K562 (cell line): ENCODE measurements around the gene PRKCB. TPM values are rescaled to one million over a fixed set of nuclear protein-coding genes. Genes with fewer than 3 reads are reported as not detected.

Experiments
- ATAC-seq: fragments of 200-7000 bp; cut with Tn5 transposase; 3 replicates; pipeline ENCODE4 v1.9.1; 2020; ENCODE audit warnings: moderate library complexity
- BruUV-seq: library from RNA; stranded (reverse); fragments of 400-500 nt; replicated peaks from 2 replicates; lab custom pipeline; 2021; lab: Mats Ljungman, UMichigan
- CTCF ChIA-PET: fragments of 300-600 bp; formaldehyde crosslinking; extraction: SDS; loops from one replicate; lab custom pipeline; 2021; ENCODE audit warnings: low intra/inter-chr PET ratio; lab: Yijun Ruan, JAX
- POLR2A ChIA-PET: fragments of 300-600, 350-650 bp; sonication (Branson Sonifier 250); formaldehyde crosslinking; extraction: SDS; loops from one replicate; lab custom pipeline; 2021; ENCODE audit warnings: antibody characterized with exemption, inconsistent platforms; lab: Yijun Ruan, JAX
- DNase-seq, 4 experiments: peaks; one replicate each; pipeline versions ENCODE4 v3.0.0 to v3.0.0-alpha.2; 2011 to 2018; ENCODE audit warnings: low spot score in 3 of 4, mixed read lengths in 3 of 4; ENCODE audit errors: extremely low read depth in 1 of 4
- FAIRE-seq: peaks from 2 replicates; lab custom pipeline; 2011; peaks lifted over from hg19 to GRCh38; lab: Jason Lieb, UNC
- H2AFZ ChIP-seq: 2 replicates; pipeline ENCODE4 v1.6.0; 2011; ENCODE audit warnings: low read depth, low read length, control low read depth, inconsistent platforms
- H3K27ac ChIP-seq: fragments of 200-600 bp; 3 replicates; pipeline ENCODE4 v1.8.0; 2011; ENCODE audit warnings: low read depth, mild to moderate bottlenecking, control low read depth, inconsistent platforms, low read length, moderate library complexity, mixed read lengths; ENCODE audit errors: extremely low read depth
- H3K27me3 ChIP-seq, 2 experiments: fragments of 300-600 bp in 1 of 2; 2 replicates in 1 of 2; 3 replicates in 1 of 2; pipeline versions ENCODE4 v1.6.0 to v1.8.0; 2011; ENCODE audit warnings: inconsistent platforms in 2 of 2, low read length in 2 of 2, mild to moderate bottlenecking in 1 of 2, mixed read lengths in 1 of 2, moderate library complexity in 1 of 2; ENCODE audit not compliant: control insufficient read depth in 2 of 2, insufficient read depth in 2 of 2
- H3K36me3 ChIP-seq: fragments of 300-600 bp; 3 replicates; pipeline ENCODE4 v1.8.0; 2011; ENCODE audit warnings: mild to moderate bottlenecking, low read length, inconsistent platforms; ENCODE audit not compliant: control insufficient read depth, insufficient read depth
- H3K4me1 ChIP-seq, 2 experiments: fragments of 200-600 bp in 1 of 2; replicated peaks in 1 of 2; 2 replicates in 1 of 2; 3 replicates in 1 of 2; pipeline versions ENCODE4 v1.5.1 to v1.8.0; 2011; ENCODE audit warnings: inconsistent platforms in 2 of 2, low read length in 2 of 2, mild to moderate bottlenecking in 1 of 2, mixed read lengths in 1 of 2, moderate library complexity in 1 of 2; ENCODE audit not compliant: control insufficient read depth in 2 of 2, insufficient read depth in 2 of 2
- H3K4me2 ChIP-seq: 2 replicates; pipeline ENCODE4 v1.6.1; 2011; ENCODE audit warnings: low read length, control low read depth, inconsistent platforms, mixed read lengths; ENCODE audit not compliant: insufficient read depth
- H3K4me3 ChIP-seq: fragments of 200-600 bp; sonication (generic), shearing (Covaris generic); 2 replicates; pipeline ENCODE4 v1.5.1; 2016; ENCODE audit warnings: control low read depth, inconsistent platforms
- H3K79me2 ChIP-seq: fragments of 200-600 bp; 3 replicates; pipeline ENCODE4 v1.8.0; 2011; ENCODE audit warnings: low read length, inconsistent platforms; ENCODE audit not compliant: control insufficient read depth, insufficient read depth
- H3K9ac ChIP-seq, 2 experiments: 2 replicates each; pipeline versions ENCODE4 v1.6.0 to v1.6.1; 2011; ENCODE audit warnings: low read depth in 2 of 2, low read length in 2 of 2, control low read depth in 1 of 2, inconsistent platforms in 1 of 2, mild to moderate bottlenecking in 1 of 2, mixed read lengths in 1 of 2; ENCODE audit not compliant: insufficient read depth in 1 of 2
- H3K9me1 ChIP-seq: one replicate; pipeline ENCODE4 v1.6.0; 2011; ENCODE audit warnings: inconsistent platforms, mild to moderate bottlenecking, low read length, moderate library complexity; ENCODE audit not compliant: control insufficient read depth, insufficient read depth
- H3K9me3 ChIP-seq: replicated peaks from 2 replicates; pipeline ENCODE4 v1.5.1; 2011; ENCODE audit warnings: low read depth, low read length, inconsistent platforms; ENCODE audit not compliant: control insufficient read depth, insufficient read depth
- H4K20me1 ChIP-seq: replicated peaks from 2 replicates; pipeline ENCODE4 v1.6.1; 2011; ENCODE audit warnings: low read length, inconsistent platforms, mixed read lengths; ENCODE audit not compliant: control insufficient read depth, insufficient read depth
- ARHGAP35 ChIP-seq: fragments of 450-650 bp; IDR thresholded peaks from 2 replicates; pipeline ENCODE4 v1.6.1; 2018; ENCODE audit not compliant: partially characterized antibody
- CCNT2 ChIP-seq: IDR thresholded peaks from 2 replicates; pipeline ENCODE4 v1.6.1; 2011; ENCODE audit warnings: borderline replicate concordance, low read depth, mild to moderate bottlenecking, moderate library complexity, mixed read lengths, low read length; ENCODE audit not compliant: insufficient read length; ENCODE audit errors: extremely low read depth
- FOXK1 ChIP-seq: sonication (generic); formaldehyde crosslinking; IDR thresholded peaks from 2 replicates; pipeline ENCODE4 v1.8.0; 2022; ENCODE audit warnings: missing genetic modification reagents, mild to moderate bottlenecking, borderline replicate concordance
- MBD2 ChIP-seq: sonication (generic); IDR thresholded peaks from 2 replicates; pipeline ENCODE4 v1.6.1; 2016; ENCODE audit warnings: low read depth, borderline replicate concordance
- MLLT1 ChIP-seq, 2 experiments: fragments of 450-650 bp; IDR thresholded peaks; 2 replicates each; pipeline ENCODE4 v1.6.1; 2016
- SMARCA5 ChIP-seq: fragments of 450-650 bp; IDR thresholded peaks from 2 replicates; pipeline ENCODE4 v1.6.1; 2016
- TAF1 ChIP-seq: IDR thresholded peaks from 2 replicates; pipeline ENCODE4 v1.6.1; 2011; ENCODE audit warnings: mild to moderate bottlenecking, low read length, moderate library complexity; ENCODE audit not compliant: insufficient read depth, control insufficient read depth, severe bottlenecking; ENCODE audit errors: extremely low read depth
- YY1 ChIP-seq, 3 experiments: IDR thresholded peaks; 2 replicates each; pipeline ENCODE4 v1.6.1; 2011; ENCODE audit warnings: low read length in 2 of 3, mild to moderate bottlenecking in 2 of 3, moderate library complexity in 2 of 3, borderline replicate concordance in 1 of 3, control low read depth in 1 of 3, low read depth in 1 of 3; ENCODE audit not compliant: insufficient read depth in 3 of 3, insufficient replicate concordance in 2 of 3, control insufficient read depth in 1 of 3, insufficient read length in 1 of 3; ENCODE audit errors: extremely low read depth in 1 of 3
- ZNF23 ChIP-seq: fragments of 250-450 bp; sonication (Bioruptor Pico); IDR thresholded peaks from 2 replicates; pipeline ENCODE4 v1.4.0; 2020; ENCODE audit warnings: mild to moderate bottlenecking
- WGBS: fragments of 100-300 bp; shearing (Covaris generic); methylation state at CpG from one replicate; pipeline ENCODE4 v1.1.6; 2016; ENCODE audit warnings: low coverage, mixed read lengths; ENCODE audit not compliant: insufficient coverage; ENCODE audit errors: missing lambda C conversion rate; 5-methylcytosine and 5-hydroxymethylcytosine counted together
- in situ Hi-C: fragments of 300-500 bp; cut with MboI; formaldehyde crosslinking; loops from 4 replicates; pipeline ENCODE4 v1.15.0; 2018; ENCODE audit warnings: inconsistent platforms, mixed read lengths
- intact Hi-C: fragments of 100-400 bp; cut with micrococcal nuclease; formaldehyde crosslinking; loops from 2 replicates; pipeline ENCODE4 v1.14.2; 2022
- polyA plus RNA-seq, 8 experiments: library from polyadenylated mRNA; depleted of rRNA in 4 of 8; stranded (reverse) in 5 of 8; unstranded in 3 of 8; fragments of >200 nt; fragmentation: Nextera tagmentation in 2 of 8; fragmentation: Illumina TruSeq in 1 of 8; extraction: Ambion mirVana in 2 of 8; extraction: Trizol in 1 of 8; gene quantifications; 2 replicates each; pipeline versions ENCODE4 v1.2.1 to v1.2.3, GENCODE V29; 2011 to 2014; ENCODE audit warnings: inconsistent platforms in 1 of 8, missing spikeins in 1 of 8
- total RNA-seq, 7 experiments: library from RNA; depleted of rRNA in 6 of 7; stranded (reverse); fragments of >200 nt in 6 of 7; fragmentation: Illumina TruSeq in 2 of 7; extraction: Trizol in 2 of 7; gene quantifications; 2 replicates each; pipeline versions ENCODE4 v1.2.1 to v1.2.3, GENCODE V29; 2011 to 2021; ENCODE audit warnings: low replicate concordance in 1 of 7
- TF ChIP-seq, protein P1 (sequence below): fragments of 450-650 bp; formaldehyde crosslinking; IDR thresholded peaks from 2 replicates; pipeline ENCODE4 v1.4.0; 2020; ENCODE audit warnings: mild to moderate bottlenecking, mixed read lengths

Gene PRKCB
- total and polyA plus RNA-seq, 9 of the 15 experiments (the other 6 are each of a cell fraction or from before 2014, with no cell fraction given): 49.9 to 276 (median 148) TPM

DNA sequence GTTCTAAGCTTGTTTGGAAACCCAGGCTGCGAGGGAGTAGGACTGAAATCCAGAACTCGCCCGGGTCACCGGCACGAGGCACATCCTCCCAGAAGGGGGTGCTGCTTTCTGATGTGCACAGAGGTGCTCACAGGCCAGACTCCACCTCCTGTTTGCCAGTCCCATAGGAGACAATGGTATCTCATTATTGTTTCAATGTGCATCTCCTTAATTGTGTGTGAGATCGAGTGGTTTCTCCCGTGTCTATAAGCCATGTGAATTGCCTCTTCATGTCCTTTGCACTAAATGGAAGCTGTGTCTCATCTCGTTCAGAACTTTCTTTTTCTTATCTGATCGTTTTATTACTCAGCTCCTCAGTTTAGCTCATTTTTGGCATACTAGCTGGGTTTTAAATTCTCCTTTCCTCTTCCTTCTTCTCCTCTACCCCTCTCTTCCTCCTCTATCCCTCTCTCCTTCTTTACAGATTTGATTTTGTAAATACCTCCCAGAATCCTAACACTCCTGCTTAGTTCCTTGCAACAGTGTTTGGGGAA, 32.1 kb upstream of the PRKCB start:
- Histone ChIP-seq H3K36me3 (no peaks in the 10 kb centered on the region), H3K4me3 (peak overlapping the region; percentile 9; the same call in 1 of the 2 replicates), H3K9me1 (no peaks in the 10 kb centered on the region), H4K20me1 (no peaks in the 10 kb centered on the region), H3K79me2 (no peaks in the 10 kb centered on the region; the same call in 2 of the 3 replicates), H3K27ac (peak overlapping the region; percentile 58), H3K4me2 (peak overlapping the region; percentile 79), H2AFZ (peak overlapping the region; percentile 95), H3K27me3 (no peaks in the 10 kb centered on the region), H3K9ac (peak overlapping the region in 1 of 2 experiments; percentile 66; a peak in 2 of 4 replicates), H3K9me3 (no peaks in the 10 kb centered on the region), H3K4me1 (peaks cover 3 to 22% of the 10 kb centered on the region in 2 experiments; a peak in 4 of 5 replicates)
- peak; percentile 94 for FAIRE-seq
- no TSS peak for BruUV-seq
- intact Hi-C loops (loop anchor here (1.0 to 5.0 kb wide), 8 partner anchors 19 to 699 kb away; no protein-coding TSS in a partner anchor), in situ Hi-C loops (loop anchor here (5.0 kb wide), 1 partner anchor 209 kb away; no protein-coding TSS in a partner anchor)
- WGBS: 0% methylated on average over 9 of the region's 9 CpGs
- POLR2A ChIA-PET: interaction anchor here (0.6 to 1.3 kb wide), 10 partner anchors 8 to 151 kb away, joined by 3 to 5 read pairs (median 3); partner anchors contain the start of gene PRKCB
- CTCF ChIA-PET: interaction anchor here (0.6 to 3.8 kb wide), 4 partner anchors 34 to 210 kb away, joined by 5 to 36 read pairs (median 6); no protein-coding TSS in a partner anchor
- peak; percentile 98 for ATAC-seq
- DNase-seq: peak; percentile 79 to 91 (median 85)
- TF ChIP-seq ZNF23 (CRISPR knock-in tag) (no peak), ARHGAP35 (peak; percentile 72), MLLT1 (IDR thresholded peaks at IDR 0.05) (peak; percentile 55 to 70; a peak in 3 of 4 replicates), TAF1 (no peak), CCNT2 (no peak), FOXK1 (CRISPR knock-in tag) (no peak), SMARCA5 (peak; percentile 69; the same call in 1 of the 2 replicates), YY1 (IDR thresholded peaks at IDR 0.05; ENCODE audit: borderline replicate concordance in 1 of 3, control insufficient read depth in 1 of 3, extremely low read depth in 1 of 3, insufficient read depth in 3 of 3, insufficient read length in 1 of 3, insufficient replicate concordance in 2 of 3, low read depth in 1 of 3, low read length in 2 of 3) (peak in 1 of 3 experiments; percentile 24), MBD2 (no peak)
- TF ChIP-seq, protein P1, sequence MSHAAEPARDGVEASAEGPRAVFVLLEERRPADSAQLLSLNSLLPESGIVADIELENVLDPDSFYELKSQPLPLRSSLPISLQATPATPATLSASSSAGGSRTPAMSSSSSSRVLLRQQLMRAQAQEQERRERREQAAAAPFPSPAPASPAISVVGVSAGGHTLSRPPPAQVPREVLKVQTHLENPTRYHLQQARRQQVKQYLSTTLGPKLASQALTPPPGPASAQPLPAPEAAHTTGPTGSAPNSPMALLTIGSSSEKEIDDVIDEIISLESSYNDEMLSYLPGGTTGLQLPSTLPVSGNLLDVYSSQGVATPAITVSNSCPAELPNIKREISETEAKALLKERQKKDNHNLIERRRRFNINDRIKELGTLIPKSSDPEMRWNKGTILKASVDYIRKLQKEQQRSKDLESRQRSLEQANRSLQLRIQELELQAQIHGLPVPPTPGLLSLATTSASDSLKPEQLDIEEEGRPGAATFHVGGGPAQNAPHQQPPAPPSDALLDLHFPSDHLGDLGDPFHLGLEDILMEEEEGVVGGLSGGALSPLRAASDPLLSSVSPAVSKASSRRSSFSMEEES (CRISPR knock-in tag): no peak
